GM19023 (cell line): ENCODE measurements around the gene PLTP.

Source experiments
- ATAC-seq: cut with Tn5 transposase; IDR thresholded peaks from one replicate; pipeline ENCODE4 v1.9.1; 2021; ENCODE audit warnings: mild to moderate bottlenecking, moderate library complexity; ENCODE audit not compliant: unreplicated experiment

The PLTP gene

GRCh38 chr20:45850926-45851325 is 61.0 kb downstream of the PLTP start:
- no peak for ATAC-seq

- no peak for ATAC-seq
Observed at GRCh38 chr20:45850238-45850637, 61.7 kb downstream of the PLTP start.

GRCh38 chr20:45848969-45849582 is 62.9 kb downstream of the PLTP start:
- no peak for ATAC-seq
